ENCODE results near the gene BIRC2.

- TF ChIP-seq CTCF (IDR thresholded peaks at IDR 0.05) (no peak), POLR2A (IDR thresholded peaks at IDR 0.05) (no peak)
These were observed 21.5 kb downstream of the BIRC2 start for GRCh38 chr11:102368472-102368871.
